Peyer's patch (tissue), 4 donors: ENCODE data around the gene KCNQ1. TPM values are rescaled to one million over a fixed set of nuclear protein-coding genes. Genes with fewer than 3 reads are reported as not detected.

Experiments
- DNase-seq, 3 donors: peaks; one replicate each; pipeline ENCODE4 v3.0.0-alpha.2; 2017 to 2019
- H3K27ac ChIP-seq, 4 donors: fragments of 200-600 bp; sonication (generic); one replicate each; pipeline ENCODE4 v1.5.1; 2016 to 2019
- H3K27me3 ChIP-seq, 2 donors: fragments of 200-600 bp; sonication (generic); one replicate each; pipeline ENCODE4 v1.5.1; 2019
- H3K36me3 ChIP-seq, 3 donors: fragments of 200-600 bp; sonication (generic); one replicate each; pipeline ENCODE4 v1.5.1; 2016 to 2019
- H3K4me1 ChIP-seq, 4 donors: fragments of 200-600 bp; sonication (generic); one replicate each; pipeline ENCODE4 v1.5.1; 2016 to 2019
- H3K4me3 ChIP-seq, 4 donors: fragments of 200-600 bp; sonication (generic); 1 replicate in 3 of 4; 2 replicates in 1 of 4; pipeline ENCODE4 v1.5.1; 2016 to 2019; ENCODE audit warnings: mild to moderate bottlenecking in 1 of 4
- H3K9me3 ChIP-seq, 4 donors: fragments of 200-600 bp; sonication (generic); one replicate each; pipeline ENCODE4 v1.5.1; 2016 to 2019; ENCODE audit warnings: mild to moderate bottlenecking in 1 of 4
- POLR2A ChIP-seq, 2 donors: fragments of 450-650 bp; IDR thresholded peaks; one replicate each; pipeline ENCODE4 v1.5.1; 2017; ENCODE audit warnings: antibody characterized with exemption in 2 of 2, mild to moderate bottlenecking in 2 of 2, moderate library complexity in 2 of 2
- total RNA-seq, 4 donors: library from RNA; depleted of rRNA; stranded (reverse); fragments of >200 nt; gene quantifications; one replicate each; pipeline ENCODE4 v1.1.0, GENCODE V29; 2016
- TF ChIP-seq, protein P1 (sequence below), 6 experiments: fragments of 450-650 bp in 4 of 6; fragments of 200-600 bp in 2 of 6; sonication (generic) in 1 of 6; IDR thresholded peaks; one replicate each; pipeline ENCODE4 v1.5.1; 2017 to 2019; ENCODE audit warnings: antibody characterized with exemption in 6 of 6, mild to moderate bottlenecking in 3 of 6, moderate library complexity in 1 of 6

KCNQ1 gene
- total RNA-seq, 4 donors from 2014 or later: 50.6 to 66.4 (median 54.2) TPM

DNA sequence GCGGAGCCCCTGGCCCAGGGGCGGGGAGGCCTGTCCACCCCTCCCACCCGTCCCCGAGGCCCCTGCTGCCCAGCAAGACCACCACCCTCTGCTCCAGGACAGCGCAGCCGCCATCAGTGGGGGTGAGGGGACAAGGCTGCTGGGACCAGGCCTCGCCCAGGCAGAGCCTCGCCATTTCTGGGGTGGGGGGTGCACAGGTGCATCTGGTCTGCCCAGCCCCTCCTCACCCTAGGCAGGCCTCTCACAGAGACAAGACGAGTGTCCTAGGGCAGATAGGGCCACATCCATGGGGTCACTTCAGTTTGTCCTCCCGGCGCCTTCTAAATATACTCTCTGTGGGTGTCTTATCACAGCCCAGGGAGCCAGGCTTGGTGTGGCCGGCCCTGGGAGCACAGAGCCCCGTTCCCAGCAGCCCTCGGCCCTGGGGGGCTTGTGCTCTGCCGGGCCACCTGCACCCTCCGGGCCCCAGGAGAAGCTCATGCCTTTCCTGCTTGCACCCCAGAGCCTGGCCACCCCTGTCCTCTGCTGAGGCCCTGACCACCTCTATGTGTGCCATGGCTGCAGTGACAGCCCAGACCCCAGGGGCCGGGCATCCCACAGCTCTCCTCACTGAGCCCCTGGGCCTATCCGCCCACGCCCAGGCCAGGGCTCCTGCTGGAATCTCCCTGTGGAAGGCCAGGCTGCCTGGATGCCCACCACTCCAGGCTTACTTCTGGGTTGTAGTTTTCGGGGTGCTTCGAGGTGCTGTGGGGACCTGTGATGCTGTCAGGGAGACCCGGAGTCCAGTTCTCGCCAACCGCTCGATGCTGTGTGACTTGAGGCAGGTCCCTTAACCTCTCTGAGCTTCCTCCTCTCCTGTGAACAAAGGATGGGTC lies 70.8 kb downstream of the KCNQ1 start:
- H3K9me3 ChIP-seq: no peaks in the 10 kb centered on the region
- peak in 2 of 3 donors; percentile 26 to 33 for DNase-seq

DNA sequence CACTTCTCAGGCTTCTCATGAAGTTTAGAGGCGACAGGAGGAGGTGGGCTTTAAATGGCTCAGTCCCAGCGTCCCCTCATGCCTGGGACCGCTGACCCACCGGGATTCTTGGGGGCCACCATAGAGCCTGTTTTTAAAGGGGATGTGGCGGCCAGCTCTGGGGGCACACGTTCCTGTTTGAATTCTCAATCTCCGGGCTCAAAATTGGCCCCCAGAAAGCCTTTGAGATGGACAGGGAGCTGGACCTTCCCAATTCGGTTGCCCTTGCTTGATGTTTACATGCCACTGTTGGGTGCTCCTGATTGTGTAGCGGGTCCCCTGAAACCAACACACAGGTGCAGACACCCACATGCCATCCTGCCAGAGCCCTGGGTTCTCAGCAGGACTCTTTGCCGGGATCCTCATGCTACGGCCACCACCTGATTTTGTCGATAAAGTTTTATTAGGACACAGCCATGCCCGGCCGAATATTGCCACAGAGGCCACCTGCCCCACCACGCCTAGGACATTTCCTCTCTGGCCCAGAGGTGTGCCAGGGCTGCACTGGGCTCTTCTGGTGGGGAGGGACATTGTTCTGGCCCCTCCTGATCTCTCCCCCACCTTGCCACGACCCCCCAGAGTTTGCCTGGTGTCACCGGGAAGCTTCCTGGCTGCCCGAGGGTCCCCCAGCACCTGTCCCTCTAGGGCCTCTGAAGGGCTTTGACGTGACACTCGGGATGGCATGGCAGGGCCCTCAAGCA lies 71.6 kb downstream of the KCNQ1 start:
- H3K4me3 ChIP-seq: no peak overlapping the region
- H3K27ac ChIP-seq: no peak overlapping the region
- no peaks in the 10 kb centered on the region for H3K27me3 ChIP-seq
- no peaks in the 10 kb centered on the region for H3K9me3 ChIP-seq
- no peak for TF ChIP-seq POLR2A (IDR thresholded peaks at IDR 0.05)
- TF ChIP-seq, protein P1, sequence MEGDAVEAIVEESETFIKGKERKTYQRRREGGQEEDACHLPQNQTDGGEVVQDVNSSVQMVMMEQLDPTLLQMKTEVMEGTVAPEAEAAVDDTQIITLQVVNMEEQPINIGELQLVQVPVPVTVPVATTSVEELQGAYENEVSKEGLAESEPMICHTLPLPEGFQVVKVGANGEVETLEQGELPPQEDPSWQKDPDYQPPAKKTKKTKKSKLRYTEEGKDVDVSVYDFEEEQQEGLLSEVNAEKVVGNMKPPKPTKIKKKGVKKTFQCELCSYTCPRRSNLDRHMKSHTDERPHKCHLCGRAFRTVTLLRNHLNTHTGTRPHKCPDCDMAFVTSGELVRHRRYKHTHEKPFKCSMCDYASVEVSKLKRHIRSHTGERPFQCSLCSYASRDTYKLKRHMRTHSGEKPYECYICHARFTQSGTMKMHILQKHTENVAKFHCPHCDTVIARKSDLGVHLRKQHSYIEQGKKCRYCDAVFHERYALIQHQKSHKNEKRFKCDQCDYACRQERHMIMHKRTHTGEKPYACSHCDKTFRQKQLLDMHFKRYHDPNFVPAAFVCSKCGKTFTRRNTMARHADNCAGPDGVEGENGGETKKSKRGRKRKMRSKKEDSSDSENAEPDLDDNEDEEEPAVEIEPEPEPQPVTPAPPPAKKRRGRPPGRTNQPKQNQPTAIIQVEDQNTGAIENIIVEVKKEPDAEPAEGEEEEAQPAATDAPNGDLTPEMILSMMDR (IDR thresholded peaks at IDR 0.05): no peak
- no peaks in the 10 kb centered on the region for H3K4me1 ChIP-seq
- peak in 2 of 3 donors; percentile 15 to 29 for DNase-seq
- H3K36me3 ChIP-seq: no peaks in the 10 kb centered on the region

More for the DNA sequence above, 70.8 kb downstream of the KCNQ1 start:
- Histone ChIP-seq H3K27ac (no peak overlapping the region), H3K4me1 (no peaks in the 10 kb centered on the region), H3K4me3 (no peak overlapping the region), H3K27me3 (no peaks in the 10 kb centered on the region), H3K36me3 (no peaks in the 10 kb centered on the region)
- no peak for TF ChIP-seq POLR2A (IDR thresholded peaks at IDR 0.05)
- TF ChIP-seq, protein P1 (IDR thresholded peaks at IDR 0.05): no peak

DNA sequence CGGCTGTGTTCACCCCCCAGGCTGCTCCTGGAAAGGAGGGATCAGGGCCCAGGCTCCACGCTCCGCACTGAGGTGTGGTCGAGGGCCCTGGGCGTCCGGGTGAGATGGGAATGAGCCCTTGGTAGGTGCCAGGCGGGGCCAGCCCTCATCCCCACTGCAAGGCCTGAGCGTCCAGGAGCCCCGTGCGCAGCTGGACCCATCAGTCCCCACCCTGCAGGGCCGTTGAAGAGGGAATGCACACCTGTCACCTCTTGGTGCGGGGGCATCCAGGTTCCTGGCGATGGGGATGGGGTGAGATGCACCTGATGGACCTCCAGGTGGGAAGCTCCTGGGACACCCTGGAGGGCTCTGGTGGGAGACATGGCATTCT lies 72.2 kb downstream of the KCNQ1 start:
- Histone ChIP-seq H3K36me3 (no peaks in the 10 kb centered on the region), H3K9me3 (no peaks in the 10 kb centered on the region), H3K4me3 (no peak overlapping the region), H3K4me1 (no peaks in the 10 kb centered on the region), H3K27ac (no peak overlapping the region), H3K27me3 (no peaks in the 10 kb centered on the region)
- peak; percentile 9 to 41 (median 39) for DNase-seq
- TF ChIP-seq, protein P1 (IDR thresholded peaks at IDR 0.05): no peak
- no peak for TF ChIP-seq POLR2A (IDR thresholded peaks at IDR 0.05)

DNA sequence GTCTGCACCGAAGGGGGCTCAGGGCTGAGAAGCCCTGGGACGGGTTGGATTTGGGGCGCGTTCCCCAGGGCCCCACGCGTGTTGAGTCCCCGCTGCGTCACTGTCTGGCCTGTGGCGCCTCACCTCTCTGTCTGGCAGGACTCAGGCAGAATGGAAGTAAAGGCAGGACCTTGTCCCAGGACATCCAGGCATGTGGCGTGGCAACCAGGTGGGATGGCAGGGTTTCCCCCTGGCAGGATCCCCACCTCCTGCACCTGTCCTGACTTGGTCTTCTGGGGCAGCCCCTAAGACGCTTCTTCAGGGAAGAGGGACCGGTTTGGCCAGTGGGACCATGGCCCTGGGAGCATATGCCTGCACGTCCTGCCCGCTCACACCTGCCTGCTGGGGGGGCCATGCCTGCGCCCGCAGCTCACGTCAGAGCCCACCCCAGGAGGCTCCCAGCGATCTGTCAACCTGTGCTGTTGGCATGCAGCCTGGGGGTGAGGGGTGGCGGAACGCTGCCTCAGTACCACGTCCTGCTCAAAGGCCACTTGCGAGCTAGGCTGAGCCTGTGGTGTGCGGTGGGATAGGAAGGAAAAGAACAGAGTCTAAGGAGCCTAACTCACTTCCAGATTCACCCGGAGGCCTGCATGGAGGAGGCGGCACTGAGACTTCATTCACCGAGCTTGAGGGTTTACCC lies 72.7 kb downstream of the KCNQ1 start:
- Histone ChIP-seq H3K4me3 (no peak overlapping the region), H3K27ac (no peak overlapping the region), H3K9me3 (no peaks in the 10 kb centered on the region), H3K4me1 (no peaks in the 10 kb centered on the region), H3K36me3 (no peaks in the 10 kb centered on the region), H3K27me3 (no peaks in the 10 kb centered on the region)
- TF ChIP-seq, protein P1 (IDR thresholded peaks at IDR 0.05): no peak
- no peak for TF ChIP-seq POLR2A (IDR thresholded peaks at IDR 0.05)
- peak; percentile 11 to 37 (median 29) for DNase-seq

DNA sequence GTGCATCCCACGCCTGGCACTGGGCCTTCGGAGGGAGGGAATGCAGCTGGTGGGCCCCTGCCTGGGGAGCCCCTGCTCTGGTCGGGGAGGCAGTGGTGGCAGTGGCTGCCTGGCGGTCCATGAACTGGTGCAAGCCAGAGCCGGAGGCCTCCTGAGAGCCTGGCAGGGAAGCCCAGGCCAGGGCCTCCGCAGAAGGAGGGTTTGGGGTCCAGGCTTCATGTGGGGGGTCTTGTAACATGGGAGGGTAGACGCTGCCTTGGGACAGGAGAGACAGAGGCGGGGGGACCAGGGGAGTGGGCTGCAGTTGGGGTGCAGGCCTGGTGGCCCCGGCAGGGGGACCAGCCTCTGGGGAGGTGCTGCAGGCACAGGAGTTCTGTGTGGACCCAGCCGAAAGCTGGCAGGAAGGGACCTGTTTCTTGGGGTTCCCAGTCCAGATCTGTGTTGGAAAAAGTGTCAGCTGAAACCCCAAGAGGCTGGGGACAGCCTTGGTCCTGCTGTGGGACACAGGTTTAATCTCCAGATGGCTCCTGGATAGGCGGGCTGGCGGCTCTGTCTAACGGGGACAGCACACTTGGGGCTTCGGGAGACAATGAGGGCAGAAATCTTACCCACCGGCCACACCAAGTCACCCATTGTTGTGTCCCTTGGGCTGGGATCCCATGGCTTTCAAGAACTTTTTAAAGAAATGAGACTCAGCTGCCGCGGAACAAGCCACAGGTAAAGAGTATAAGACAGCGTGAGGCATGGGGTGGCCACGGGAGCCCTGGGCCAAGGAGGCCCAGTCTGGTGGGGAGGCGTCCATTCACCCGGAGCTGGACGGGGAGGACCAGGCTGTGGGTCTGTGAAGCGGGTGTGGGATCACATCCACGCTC lies 73.5 kb downstream of the KCNQ1 start:
- Histone ChIP-seq H3K27ac (no peak overlapping the region), H3K27me3 (no peaks in the 10 kb centered on the region), H3K4me3 (no peak overlapping the region), H3K9me3 (no peaks in the 10 kb centered on the region), H3K36me3 (no peaks in the 10 kb centered on the region), H3K4me1 (no peaks in the 10 kb centered on the region)
- peak; percentile 14 to 41 (median 39) for DNase-seq
- no peak for TF ChIP-seq POLR2A (IDR thresholded peaks at IDR 0.05)
- TF ChIP-seq, protein P1 (IDR thresholded peaks at IDR 0.05): no peak
